HCT116 (cell line): ENCODE results near the gene HEBP1. TPM values are rescaled to one million over a fixed set of nuclear protein-coding genes. Genes with fewer than 3 reads are reported as not detected.

Experiments
- ATAC-seq: fragments of 200-7000 bp; cut with Tn5 transposase; 2 replicates; pipeline ENCODE4 v1.9.1; 2020; ENCODE audit warnings: mild to moderate bottlenecking, moderate library complexity
- BruUV-seq: library from RNA; stranded (reverse); fragments of 400-500 nt; replicated peaks from 2 replicates; lab custom pipeline; 2021; lab: Mats Ljungman, UMichigan
- CTCF ChIA-PET: fragments of 300-600 bp; sonication (Branson Sonifier 250); formaldehyde crosslinking; loops from one replicate; lab custom pipeline; 2021; ENCODE audit warnings: antibody characterized with exemption; lab: Charles Lee
- POLR2A ChIA-PET: fragments of 300-600, 350-600 bp; sonication (Branson Sonifier 250); formaldehyde crosslinking; loops from one replicate; lab custom pipeline; 2021; ENCODE audit warnings: antibody characterized with exemption; lab: Charles Lee
- RAD21 ChIA-PET, 2 experiments: fragments of 300-600 bp; sonication (Branson Sonifier 250); formaldehyde crosslinking; loops; one replicate each; lab custom pipeline; 2023; ENCODE audit warnings: low total read pairs in 2 of 2; ENCODE audit not compliant: uncharacterized antibody in 2 of 2, unreplicated experiment in 2 of 2, low non-redundant PET in 1 of 2; lab: Charles Lee
- DNase-seq: peaks from one replicate; pipeline ENCODE4 v3.0.0-alpha.2; 2010; ENCODE audit warnings: low read depth, low spot score
- H2AFZ ChIP-seq: fragments of 200-600 bp; shearing (Covaris generic), sonication (generic); 2 replicates; pipeline ENCODE4 v1.6.1; 2017; ENCODE audit warnings: low read depth, mixed run types, mixed read lengths, antibody characterized with exemption, low read length; ENCODE audit not compliant: poor library complexity, severe bottlenecking
- H3K27ac ChIP-seq: 2 replicates; pipeline ENCODE4 v1.5.1; 2012; ENCODE audit warnings: low read depth, low read length
- H3K27me3 ChIP-seq: fragments of 200-600 bp; sonication (generic); 2 replicates; pipeline ENCODE4 v1.6.1; 2016; ENCODE audit warnings: mixed run types, low read length, mixed read lengths; ENCODE audit not compliant: insufficient read depth
- H3K36me3 ChIP-seq, 2 experiments: fragments of 200-500 bp in 1 of 2; fragments of 200-600 bp in 1 of 2; sonication (Bioruptor generic) in 1 of 2; sonication (generic) in 1 of 2; 2 replicates each; pipeline versions ENCODE4 v1.5.1 to v1.6.1; 2014 to 2016; ENCODE audit warnings: low read length in 2 of 2, inconsistent platforms in 1 of 2, mixed read lengths in 1 of 2, mixed run types in 1 of 2; ENCODE audit not compliant: insufficient read depth in 2 of 2, control insufficient read depth in 1 of 2
- H3K4me1 ChIP-seq, 2 experiments: fragments of 200-600 bp in 1 of 2; sonication (generic) in 1 of 2; 2 replicates each; pipeline versions ENCODE4 v1.5.1 to v1.6.1; 2012 to 2017; ENCODE audit warnings: low read length in 2 of 2, inconsistent platforms in 1 of 2, mild to moderate bottlenecking in 1 of 2, mixed read lengths in 1 of 2, mixed run types in 1 of 2, moderate library complexity in 1 of 2; ENCODE audit not compliant: insufficient read depth in 2 of 2, control insufficient read depth in 1 of 2
- H3K4me2 ChIP-seq: fragments of 200-600 bp; sonication (generic); 2 replicates; pipeline ENCODE4 v1.6.1; 2017; ENCODE audit warnings: mixed run types, low read length, mixed read lengths
- H3K4me3 ChIP-seq, 2 experiments: fragments of 200-600 bp in 1 of 2; sonication (generic) in 1 of 2; replicated peaks in 1 of 2; 2 replicates each; pipeline ENCODE4 v1.5.1; 2011 to 2016; ENCODE audit warnings: low read length in 2 of 2, control low read depth in 1 of 2, low read depth in 1 of 2, mild to moderate bottlenecking in 1 of 2, mixed read lengths in 1 of 2, mixed run types in 1 of 2
- H3K79me2 ChIP-seq: fragments of 200-600 bp; sonication (generic); 2 replicates; pipeline ENCODE4 v1.6.1; 2017; ENCODE audit warnings: mild to moderate bottlenecking, mixed run types, low read length, moderate library complexity, mixed read lengths; ENCODE audit not compliant: insufficient read depth
- H3K9ac ChIP-seq: fragments of 200-600 bp; sonication (generic); 2 replicates; pipeline ENCODE4 v1.6.1; 2016; ENCODE audit warnings: low read length, mixed read lengths
- H3K9me2 ChIP-seq: fragments of 200-600 bp; sonication (generic), shearing (Covaris generic); 2 replicates; pipeline ENCODE4 v1.6.1; 2017; ENCODE audit warnings: mixed run types, mild to moderate bottlenecking, moderate library complexity; ENCODE audit not compliant: insufficient read depth
- H3K9me3 ChIP-seq, 2 experiments: fragments of 200-500 bp in 1 of 2; fragments of 200-600 bp in 1 of 2; sonication (Bioruptor generic) in 1 of 2; sonication (generic) in 1 of 2; 2 replicates each; pipeline ENCODE4 v1.6.1; 2014 to 2017; ENCODE audit warnings: low read length in 2 of 2, mixed read lengths in 2 of 2, inconsistent platforms in 1 of 2, low read depth in 1 of 2, mild to moderate bottlenecking in 1 of 2, mixed run types in 1 of 2, moderate library complexity in 1 of 2; ENCODE audit not compliant: control insufficient read depth in 1 of 2, insufficient read depth in 1 of 2
- H4K20me1 ChIP-seq: fragments of 200-600 bp; sonication (generic), shearing (Covaris generic); 2 replicates; pipeline ENCODE4 v1.6.1; 2017; ENCODE audit warnings: mixed run types, mild to moderate bottlenecking, moderate library complexity; ENCODE audit not compliant: insufficient read depth
- CTCF ChIP-seq, 3 experiments: fragments of 200-600 bp in 1 of 3; sonication (generic) in 1 of 3; IDR thresholded peaks in 2 of 3; conservative IDR thresholded peaks in 1 of 3; 2 replicates each; pipeline ENCODE4 v1.5.1; 2012 to 2017; ENCODE audit warnings: low read depth in 2 of 3, low read length in 2 of 3, antibody characterized with exemption in 1 of 3, borderline replicate concordance in 1 of 3, control low read depth in 1 of 3, mild to moderate bottlenecking in 1 of 3, mixed read lengths in 1 of 3, mixed run types in 1 of 3, moderate library complexity in 1 of 3; ENCODE audit not compliant: insufficient read depth in 1 of 3
- EGR1 ChIP-seq: IDR thresholded peaks from 2 replicates; pipeline ENCODE4 v1.6.1; 2012; ENCODE audit warnings: low read depth
- ELF1 ChIP-seq: IDR thresholded peaks from 2 replicates; pipeline ENCODE4 v1.6.1; 2012; ENCODE audit warnings: low read depth, borderline replicate concordance
- EZH2phosphoT487 ChIP-seq: fragments of 200-600 bp; IDR thresholded peaks from 2 replicates; pipeline ENCODE4 v1.6.1; 2018; ENCODE audit warnings: antibody characterized with exemption, borderline replicate concordance
- RAD21 ChIP-seq: IDR thresholded peaks from 2 replicates; pipeline ENCODE4 v1.6.1; 2012; ENCODE audit warnings: low read depth, mild to moderate bottlenecking
- TCF7L2 ChIP-seq: IDR thresholded peaks from 2 replicates; pipeline ENCODE4 v1.7.0; 2011; ENCODE audit warnings: borderline replicate concordance, inconsistent platforms; ENCODE audit not compliant: insufficient read depth, insufficient read length; ENCODE audit errors: extremely low read depth
- intact Hi-C: fragments of 100-400 bp; cut with micrococcal nuclease; formaldehyde crosslinking; loops from 2 replicates; pipeline ENCODE4 v1.10.0; 2022
- total RNA-seq: library from RNA; stranded (reverse); gene quantifications from one replicate; pipeline ENCODE4 v1.2.1, GENCODE V29; 2021; ENCODE audit not compliant: unreplicated experiment

The HEBP1 gene
- total RNA-seq, 1 experiment from 2014 or later: 41.0 TPM

GRCh38 chr12:12943586-12944260 lies 56.3 kb downstream of the HEBP1 start:
- ChIA-PET CTCF (no interaction called here), RAD21 (no interaction called here), POLR2A (interaction anchor here (1.4 kb wide), 1 partner anchor 28 kb away, joined by 3 read pairs; no protein-coding TSS in a partner anchor)
- Histone ChIP-seq H3K27ac (no peak overlapping the region), H3K9me3 (no peaks in the 10 kb centered on the region), H3K4me1 (no peaks in the 10 kb centered on the region), H3K9me2 (no peaks in the 10 kb centered on the region), H3K36me3 (no peaks in the 10 kb centered on the region), H4K20me1 (no peaks in the 10 kb centered on the region), H3K27me3 (no peaks in the 10 kb centered on the region), H2AFZ (no peak overlapping the region), H3K79me2 (no peaks in the 10 kb centered on the region), H3K9ac (no peak overlapping the region), H3K4me2 (no peak overlapping the region), H3K4me3 (no peak overlapping the region)
- ATAC-seq: no peak
- BruUV-seq: no TSS peak
- DNase-seq: no peak
- TF ChIP-seq EGR1: no peak
- no peak for TF ChIP-seq CTCF (IDR thresholded peaks at IDR 0.05 in 2 of 3, conservative IDR thresholded peaks at IDR 0.05 in 1 of 3; ENCODE audit: borderline replicate concordance in 1 of 3, insufficient read depth in 1 of 3, low read depth in 2 of 3, low read length in 2 of 3)
- no peak for TF ChIP-seq TCF7L2
- no peak for TF ChIP-seq RAD21
- TF ChIP-seq EZH2phosphoT487: no peak
- TF ChIP-seq ELF1: no peak
- intact Hi-C loops: no loop called here
